NCI-H1092 treated with DMSO at 0.1 percent for 48 hours (cell line): Measurements from ENCODE around the gene ITGA6.
"Not testable (repeated sequence)": the region's sequence is repeated elsewhere in the genome, so short reads cannot be mapped to it uniquely, and the experiment has no call there.

Experiments used
- DNase-seq: peaks from one replicate; lab custom pipeline; 2025; lab: John Stamatoyannopoulos, UW

The ITGA6 gene

DNA sequence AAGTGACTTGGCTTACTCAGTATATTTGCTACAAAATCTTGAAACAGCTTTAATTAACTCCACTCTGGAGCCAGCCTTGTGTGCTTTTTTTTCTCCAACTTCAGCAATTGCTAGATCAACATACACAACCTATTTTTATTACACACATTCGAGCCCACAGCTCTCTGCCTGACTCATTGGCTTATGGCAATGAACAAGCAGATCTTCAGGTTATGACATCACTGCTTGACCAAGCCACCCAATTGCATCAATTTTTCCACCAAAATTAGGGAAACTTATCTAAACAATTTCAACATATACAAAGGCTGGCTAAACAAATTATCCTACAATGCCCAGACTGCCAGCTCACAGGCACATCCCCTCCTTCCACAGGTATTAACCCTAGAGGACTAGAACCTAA lies 88.9 kb downstream of the ITGA6 start:
- no peak for DNase-seq

- no peak for DNase-seq
Observed at GRCh38 chr2:172518995-172519394, 91.6 kb downstream of the ITGA6 start.

GRCh38 chr2:172525601-172526000 lies 98.2 kb downstream of the ITGA6 start:
- no peak for DNase-seq

DNA sequence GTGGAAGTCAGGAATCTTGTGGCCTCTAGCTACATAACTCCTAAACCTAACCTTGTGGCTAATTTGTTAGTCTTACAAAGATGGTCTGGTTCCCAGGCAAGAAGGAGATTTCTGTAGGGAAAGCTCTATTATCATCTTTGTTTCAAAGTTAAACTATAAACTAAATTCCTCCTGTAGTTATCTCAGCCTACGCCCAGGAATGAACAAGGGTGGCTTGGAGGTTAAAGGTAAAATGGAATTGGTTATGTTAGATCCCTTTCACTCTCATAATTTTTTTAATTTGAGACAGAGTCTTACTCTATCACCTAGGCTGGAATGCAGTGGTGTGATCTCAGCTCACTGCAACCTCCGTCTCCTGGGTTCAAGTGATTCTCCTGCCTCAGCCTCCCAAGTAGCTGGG lies 103.9 kb downstream of the ITGA6 start:
- no peak for DNase-seq

DNA sequence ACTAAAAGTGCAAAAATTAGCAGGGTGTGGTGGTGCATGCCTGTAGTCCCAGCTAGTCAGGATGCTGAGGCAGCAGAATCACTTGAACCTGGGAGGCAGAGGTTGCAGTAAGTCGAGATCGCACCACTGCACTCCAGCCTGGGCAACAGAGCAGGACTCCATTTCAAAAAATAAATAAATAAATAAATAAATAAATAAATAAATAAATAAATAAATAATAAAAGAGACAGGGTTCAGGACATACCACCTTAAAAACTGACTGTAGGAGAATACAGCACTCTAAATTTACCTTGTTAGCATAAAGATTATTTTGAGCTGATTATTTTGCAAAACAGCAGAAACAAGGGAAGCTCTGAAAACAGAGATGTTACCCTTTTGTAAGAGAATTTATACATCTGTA lies 105.1 kb downstream of the ITGA6 start:
- not testable (repeated sequence) for DNase-seq

- DNase-seq, result no peak
Observed at GRCh38 chr2:172533687-172534086, 106.3 kb downstream of the ITGA6 start.

DNA sequence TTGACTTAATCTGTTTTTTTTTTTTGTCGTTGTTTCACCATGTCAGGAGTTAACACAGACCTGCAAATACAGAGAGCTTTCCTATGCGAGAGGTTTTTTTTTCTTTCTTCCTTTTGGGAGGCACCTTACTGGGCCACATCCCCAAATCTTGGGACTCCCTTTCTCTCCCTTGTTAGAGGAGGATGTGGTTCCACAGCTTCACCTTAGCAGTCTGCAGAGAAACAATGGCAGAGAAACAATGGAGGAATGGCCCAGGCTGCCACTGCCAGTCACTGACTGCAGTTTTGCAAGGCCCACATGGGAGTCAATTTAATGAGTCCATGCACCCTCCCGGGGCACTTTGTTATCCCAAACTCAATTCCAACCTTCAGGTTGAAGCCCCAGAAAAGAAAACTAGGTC lies 107.7 kb downstream of the ITGA6 start:
- no peak for DNase-seq

GRCh38 chr2:172537851-172538250 lies 110.5 kb downstream of the ITGA6 start:
- not testable (repeated sequence) for DNase-seq

DNA sequence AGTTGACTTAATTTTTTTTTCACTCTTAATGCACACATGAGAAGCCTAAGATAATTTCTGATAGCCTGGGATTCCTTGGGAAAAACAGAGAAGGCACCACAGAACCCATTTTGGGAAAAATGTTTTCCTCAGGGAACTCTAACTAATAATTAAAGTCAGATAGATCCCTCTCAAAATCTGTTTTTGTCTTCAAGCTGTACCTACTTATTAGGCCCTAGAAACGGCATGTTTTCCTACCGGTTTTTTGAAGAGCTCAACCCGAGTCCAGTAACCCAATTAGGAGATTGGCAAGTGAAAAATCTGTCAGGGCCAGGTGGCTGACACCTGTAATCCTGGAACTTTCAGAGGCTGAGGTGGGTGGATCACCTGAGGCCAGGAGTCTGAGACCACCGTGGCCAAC lies 112.4 kb downstream of the ITGA6 start:
- DNase-seq, result no peak

DNA sequence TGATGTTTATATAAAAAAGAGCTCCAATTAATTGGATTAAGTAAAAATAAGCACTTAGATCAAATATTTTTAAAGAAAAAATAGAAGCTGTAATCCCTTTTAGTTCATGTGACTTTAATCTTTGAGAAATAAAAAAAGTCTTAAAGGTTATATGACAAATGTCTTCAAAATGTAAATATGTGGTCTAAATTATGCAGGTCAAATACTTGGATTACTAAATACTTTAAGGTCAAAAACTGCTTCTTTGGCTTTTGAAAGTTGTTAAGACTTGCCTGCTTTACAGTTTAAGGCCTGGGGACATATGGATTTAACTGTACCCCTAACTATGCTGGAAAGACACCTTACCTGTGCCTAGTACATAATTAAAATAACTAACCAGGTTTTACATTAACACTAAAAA lies 113.0 kb downstream of the ITGA6 start:
- DNase-seq, result no peak

DNA sequence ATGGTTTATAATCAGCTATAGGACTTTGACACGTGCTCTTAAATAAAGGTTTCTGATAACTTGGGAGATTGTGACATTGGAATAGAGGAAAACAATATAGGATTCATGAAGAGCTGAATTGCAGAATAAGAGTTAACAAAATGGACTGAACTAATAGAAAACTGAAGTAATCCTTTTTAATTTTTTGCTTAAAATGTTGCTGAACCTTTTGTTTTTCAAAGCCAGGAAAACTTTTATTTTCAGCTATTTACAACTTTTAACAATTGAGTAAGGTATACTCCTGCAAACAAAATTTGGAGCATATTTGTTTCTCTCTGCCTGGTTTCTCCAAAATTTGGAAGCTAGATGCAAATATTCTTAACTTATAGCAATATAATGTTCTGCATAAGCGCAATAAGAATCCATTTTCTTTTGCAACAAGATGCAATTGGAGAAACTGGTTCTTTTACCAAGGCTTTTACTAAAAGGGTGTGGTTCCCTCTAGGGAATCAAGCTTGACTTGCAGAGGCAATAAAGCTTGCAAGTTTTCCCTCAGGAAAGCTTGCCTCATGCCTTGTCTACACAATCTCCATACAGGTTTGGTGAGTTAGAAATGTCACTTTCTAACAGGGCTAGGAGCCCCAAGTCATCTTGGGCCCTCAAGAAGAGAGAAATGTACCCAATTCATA lies 118.2 kb downstream of the ITGA6 start:
- no peak for DNase-seq

DNA sequence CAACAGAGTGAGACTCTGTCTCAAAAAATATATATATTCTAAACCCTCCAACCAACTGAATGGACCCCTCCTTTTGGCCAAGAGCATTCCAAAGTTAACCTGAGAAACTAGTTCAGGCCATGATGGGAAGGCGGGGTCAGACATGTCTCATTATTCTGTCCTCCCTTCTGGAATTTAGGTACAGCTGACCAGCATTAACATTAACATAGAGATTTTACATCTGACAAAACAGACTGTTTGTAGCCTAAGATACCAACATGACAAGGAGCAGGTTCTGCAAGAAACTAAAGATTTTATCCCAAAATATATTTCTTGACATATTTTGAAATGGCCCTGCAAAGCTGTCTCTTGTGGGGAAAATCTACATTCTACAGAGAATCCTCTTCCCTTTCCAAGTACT lies 121.7 kb downstream of the ITGA6 start:
- no peak for DNase-seq

- DNase-seq, result not testable (repeated sequence)
Observed at GRCh38 chr2:172549802-172550201, 122.4 kb downstream of the ITGA6 start.

GRCh38 chr2:172550419-172550818 lies 123.0 kb downstream of the ITGA6 start:
- no peak for DNase-seq

DNA sequence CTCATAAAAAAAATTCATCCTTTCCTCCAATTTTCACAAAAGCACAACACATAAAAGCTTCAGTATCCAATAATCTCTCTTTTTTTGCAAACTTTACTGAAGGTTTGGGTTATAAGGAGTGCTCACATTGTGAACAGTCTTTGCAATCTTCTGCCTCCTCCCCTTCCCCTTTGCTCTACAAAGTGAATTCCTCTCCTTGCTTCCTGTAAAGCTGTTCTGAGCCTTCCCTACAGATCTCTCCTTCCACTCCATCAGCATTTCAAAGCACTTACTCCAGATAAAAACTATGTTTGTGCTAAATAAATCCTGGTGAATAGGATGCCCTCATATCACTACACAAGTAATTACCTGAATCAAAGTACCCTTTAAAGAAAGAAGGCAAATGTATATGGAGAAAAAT lies 123.9 kb downstream of the ITGA6 start:
- no peak for DNase-seq

GRCh38 chr2:172552547-172553291 lies 125.3 kb downstream of the ITGA6 start:
- DNase-seq, result no peak

GRCh38 chr2:172554352-172555271 lies 127.2 kb downstream of the ITGA6 start:
- DNase-seq, result no peak

GRCh38 chr2:172555272-172555521 lies 127.8 kb downstream of the ITGA6 start:
- no peak for DNase-seq
